Right kidney (tissue), 1 donor: ENCODE measurements around the gene NT5C3B.
A peak's percentile ranks its signal among the peaks of the same experiment; 100 is the strongest.
"Not testable (repeated sequence)": the region's sequence is repeated elsewhere in the genome, so short reads cannot be mapped to it uniquely, and the experiment has no call there.

Experiments used
- DNase-seq: peaks from one replicate; pipeline ENCODE4 v3.0.0-alpha.2; 2016

NT5C3B gene

GRCh38 chr17:41844971-41845370, 8.9 kb upstream of the NT5C3B start:
- no peak for DNase-seq

GRCh38 chr17:41840781-41841180, 4.7 kb upstream of the NT5C3B start:
- DNase-seq = not testable (repeated sequence)

- DNase-seq = not testable (repeated sequence)
These were observed 3.4 kb upstream of the NT5C3B start for GRCh38 chr17:41839448-41839847.

- no peak for DNase-seq
These were observed 1.9 kb upstream of the NT5C3B start, which contains the start of gene KLHL10 for GRCh38 chr17:41837761-41838538. TSS of gene KLHL10 (plus strand) at chr17:41837825. CDS start at chr17:41837933, 108 bp downstream.

DNA sequence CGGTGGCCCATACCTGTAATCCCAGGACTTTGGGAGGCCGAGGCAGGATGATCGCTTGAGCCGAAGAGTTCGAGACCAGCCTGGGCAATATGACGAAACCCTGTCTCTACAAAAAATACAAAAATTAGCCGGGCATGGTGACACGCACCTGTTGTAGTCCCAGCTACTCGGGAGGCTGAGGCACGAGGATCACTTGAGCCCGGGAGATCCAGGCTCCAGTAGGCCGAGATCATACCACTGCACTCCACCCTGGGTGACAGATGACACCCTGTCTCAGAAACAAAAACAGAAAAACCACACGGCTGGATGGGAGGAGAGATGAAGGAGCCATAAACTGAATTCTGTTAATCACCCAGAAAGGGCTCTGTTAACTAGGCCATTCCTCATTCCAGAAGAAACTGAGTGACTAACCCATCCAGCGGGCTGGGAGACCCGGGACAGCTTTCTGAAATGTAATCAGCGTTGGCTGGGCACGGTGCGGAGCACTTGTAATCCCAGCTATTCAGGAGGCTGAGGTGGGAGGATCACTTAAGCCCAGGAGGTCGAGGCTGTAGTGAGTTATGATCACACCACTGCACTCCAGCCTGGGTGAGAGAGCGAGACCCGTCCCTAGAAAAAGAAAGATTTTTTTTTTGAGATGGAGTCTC, 641 bp upstream of the NT5C3B start:
- no peak for DNase-seq

DNA sequence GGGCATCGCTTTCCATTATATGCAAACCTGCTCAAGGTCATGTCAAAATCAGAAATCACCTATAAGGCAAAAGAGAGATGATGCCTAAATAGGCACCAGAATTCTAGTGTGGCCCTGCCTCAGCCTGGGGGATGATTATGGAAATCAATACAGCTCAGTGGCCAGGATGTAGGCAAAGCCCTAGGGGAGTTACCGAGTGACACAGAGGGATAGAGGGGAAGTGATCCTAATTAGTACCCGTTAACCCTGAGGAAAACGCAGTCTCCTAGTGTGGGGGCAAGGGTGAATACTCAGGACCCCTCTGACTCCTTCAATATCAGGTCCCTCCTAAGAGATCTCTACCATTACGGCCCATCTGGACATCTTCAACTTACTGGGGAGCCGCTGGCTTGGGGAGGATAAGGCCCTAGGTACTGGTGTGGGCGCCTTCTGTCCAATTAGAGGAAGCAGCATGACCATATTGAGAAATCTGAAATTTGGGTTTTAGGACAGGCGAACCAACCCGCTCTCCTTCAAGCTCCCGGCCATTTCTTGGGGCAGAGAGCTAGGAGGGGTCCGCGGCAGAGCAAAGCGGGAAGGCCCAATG, 725 bp downstream of the NT5C3B start:
- no peak for DNase-seq

- not testable (repeated sequence) for DNase-seq
These were observed 6.1 kb downstream of the NT5C3B start for GRCh38 chr17:41829961-41830360.

DNA sequence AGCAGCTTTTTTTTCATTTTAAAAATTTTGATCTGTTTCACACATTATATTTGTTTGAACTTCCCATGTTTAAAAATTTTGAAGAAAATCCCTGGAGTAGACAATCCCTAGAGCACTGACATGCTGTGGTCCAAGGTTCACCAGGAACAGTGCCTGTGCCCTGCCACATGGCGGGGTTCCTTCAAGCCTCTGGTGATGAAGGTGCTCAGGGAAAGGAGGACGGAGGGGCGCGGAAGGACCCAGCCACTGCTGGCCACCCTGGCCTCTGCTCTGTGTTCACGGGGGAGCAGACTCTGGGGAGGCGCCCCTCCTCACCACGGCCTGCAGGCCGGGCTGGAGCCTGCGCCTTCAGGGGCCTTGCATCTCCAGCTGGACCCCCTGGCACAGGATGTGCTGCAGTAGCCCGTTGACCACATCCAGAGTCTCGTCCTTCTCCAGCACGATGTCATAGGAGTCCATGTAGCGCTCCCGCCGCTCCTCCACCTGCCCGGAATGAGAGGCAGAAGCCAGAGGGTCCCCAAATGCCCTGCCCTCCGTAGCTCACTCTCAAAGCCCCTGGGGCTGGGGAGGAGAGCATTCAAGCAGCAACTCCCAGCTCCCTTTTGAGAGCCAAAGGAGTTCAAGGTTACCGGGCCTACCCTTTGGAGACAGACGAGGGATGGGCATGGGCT, 10.7 kb downstream of the NT5C3B start:
- DNase-seq = no peak

GRCh38 chr17:41824086-41824485, 11.9 kb downstream of the NT5C3B start:
- DNase-seq = no peak

- DNase-seq = no peak
These were observed 12.5 kb downstream of the NT5C3B start for GRCh38 chr17:41823580-41823979.

- DNase-seq = no peak
These were observed 12.9 kb downstream of the NT5C3B start for GRCh38 chr17:41823141-41823524.

GRCh38 chr17:41822216-41823140, 13.6 kb downstream of the NT5C3B start:
- no peak for DNase-seq

GRCh38 chr17:41821776-41822175, 14.3 kb downstream of the NT5C3B start:
- DNase-seq = no peak

- no peak for DNase-seq
These were observed 18.0 kb downstream of the NT5C3B start for GRCh38 chr17:41818024-41818423.

DNA sequence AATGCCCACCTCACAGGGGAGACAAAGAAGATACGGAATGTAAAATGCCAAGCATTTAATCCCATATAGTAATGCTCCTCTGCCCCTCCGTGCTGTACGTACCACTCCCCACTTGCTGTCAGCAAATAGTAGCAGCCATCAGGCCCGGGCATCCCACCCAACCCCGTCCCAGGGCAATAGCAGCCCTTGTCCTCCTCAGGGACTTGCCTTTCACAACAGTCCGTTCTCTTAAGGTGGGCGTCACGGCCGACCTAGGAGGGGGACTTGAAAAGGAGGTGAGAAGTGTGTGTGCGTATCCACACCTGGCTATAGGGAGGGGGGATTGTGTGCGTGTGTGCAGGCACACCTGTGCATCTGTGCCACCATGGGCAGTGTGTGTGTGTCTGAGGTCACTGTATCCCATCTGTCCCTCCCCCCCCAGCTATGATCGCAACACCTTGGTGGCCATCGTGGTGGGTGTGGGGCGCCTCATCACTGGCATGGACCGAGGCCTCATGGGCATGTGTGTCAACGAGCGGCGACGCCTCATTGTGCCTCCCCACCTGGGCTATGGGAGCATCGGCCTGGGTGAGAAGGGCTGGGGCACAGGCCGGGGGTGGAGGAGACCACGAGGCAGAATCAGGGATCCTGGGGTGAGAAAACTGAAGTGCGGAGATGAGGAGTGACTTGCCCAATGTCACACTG, 19.3 kb downstream of the NT5C3B start:
- no peak for DNase-seq

GRCh38 chr17:41814195-41814594, 21.8 kb downstream of the NT5C3B start:
- no peak for DNase-seq

- DNase-seq = peak; percentile 40
These were observed 22.3 kb downstream of the NT5C3B start for GRCh38 chr17:41813699-41814124.

DNA sequence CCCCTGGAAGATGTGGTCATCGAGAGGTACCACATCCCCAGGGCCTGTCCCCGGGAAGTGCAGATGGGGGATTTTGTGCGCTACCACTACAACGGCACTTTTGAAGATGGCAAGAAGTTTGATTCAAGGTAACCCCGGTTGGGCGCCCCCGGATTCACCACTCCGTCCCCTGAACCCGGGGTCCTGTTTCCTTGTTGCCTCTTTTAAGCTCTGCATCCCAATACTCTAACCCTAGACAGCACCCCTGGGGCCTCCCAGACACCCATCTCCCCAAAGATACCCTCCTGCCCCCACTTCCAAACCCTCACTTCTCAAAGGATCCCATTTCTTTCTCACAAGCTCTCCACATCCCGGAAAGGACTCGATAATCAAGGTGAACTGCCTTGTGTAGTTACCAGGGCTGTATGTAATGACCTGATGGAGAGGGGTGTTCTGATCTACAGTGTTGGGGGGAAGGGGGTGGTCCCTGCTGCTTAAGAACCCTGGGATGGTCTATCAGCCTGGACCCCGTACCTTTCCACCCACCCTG, 22.8 kb downstream of the NT5C3B start:
- peak; percentile 71 for DNase-seq

- peak; percentile 88 for DNase-seq
These were observed 23.5 kb downstream of the NT5C3B start, which contains the start of gene FKBP10 for GRCh38 chr17:41812381-41813151. TSS of gene FKBP10 (plus strand) at chr17:41813004. CDS start at chr17:41813035, 31 bp downstream.
